KOPT-K1 (cell line): Measurements from ENCODE around the gene STX10.

Experiments used
- H3K27ac ChIP-seq: fragments of 200-600 bp; sonication (generic); 2 replicates; pipeline ENCODE4 v1.5.1; 2016; ENCODE audit warnings: antibody characterized with exemption, mild to moderate bottlenecking, low read depth, low read length; ENCODE audit not compliant: poor library complexity, severe bottlenecking
- H3K36me3 ChIP-seq: fragments of 200-600 bp; sonication (generic); 2 replicates; pipeline ENCODE4 v1.5.1; 2017; ENCODE audit warnings: antibody characterized with exemption, mild to moderate bottlenecking, low read length, moderate library complexity; ENCODE audit not compliant: insufficient read depth
- H3K9me3 ChIP-seq: fragments of 200-600 bp; sonication (generic); 2 replicates; pipeline ENCODE4 v1.5.1; 2017; ENCODE audit warnings: antibody characterized with exemption, low read length, mild to moderate bottlenecking; ENCODE audit not compliant: insufficient read depth, poor library complexity, severe bottlenecking

The STX10 gene

GRCh38 chr19:13104360-13104847 is 45.8 kb downstream of the STX10 start:
- no peak overlapping the region for H3K27ac ChIP-seq

GRCh38 chr19:13103581-13104359 is 46.4 kb downstream of the STX10 start:
- peaks cover 24% of the 10 kb centered on the region for H3K36me3 ChIP-seq
- no peak overlapping the region for H3K27ac ChIP-seq
- H3K9me3 ChIP-seq: no peaks in the 10 kb centered on the region

More at GRCh38 chr19:13104360-13104847, 45.8 kb downstream of the STX10 start:
- Histone ChIP-seq H3K36me3 (peaks cover 31% of the 10 kb centered on the region), H3K9me3 (no peaks in the 10 kb centered on the region)

- Histone ChIP-seq H3K9me3 (no peaks in the 10 kb centered on the region), H3K27ac (no peak within 1 kb of the TSS), H3K36me3 (peaks cover 21% of the 10 kb centered on the region; the same call in 1 of the 2 replicates)
These were observed 47.3 kb downstream of the STX10 start, which contains the start of gene LYL1 for GRCh38 chr19:13102666-13103580. LYL1 (minus strand) TSS chr19:13102858; CDS start chr19:13101171, 1,687 bp downstream.

GRCh38 chr19:13102416-13102665 is 47.8 kb downstream of the STX10 start:
- Histone ChIP-seq H3K9me3 (no peaks in the 10 kb centered on the region), H3K27ac (no peak overlapping the region), H3K36me3 (peaks cover 17% of the 10 kb centered on the region; the same call in 1 of the 2 replicates)

- peaks cover 13% of the 10 kb centered on the region; the same call in 1 of the 2 replicates for H3K36me3 ChIP-seq
- H3K27ac ChIP-seq: no peak overlapping the region
- no peaks in the 10 kb centered on the region for H3K9me3 ChIP-seq
These were observed 48.4 kb downstream of the STX10 start for GRCh38 chr19:13101590-13102415.

- H3K9me3 ChIP-seq: no peaks in the 10 kb centered on the region
- H3K27ac ChIP-seq: no peak overlapping the region
- peaks cover 13% of the 10 kb centered on the region; the same call in 1 of the 2 replicates for H3K36me3 ChIP-seq
These were observed 49.2 kb downstream of the STX10 start for GRCh38 chr19:13100841-13101589.

GRCh38 chr19:13100031-13100588 is 50.1 kb downstream of the STX10 start:
- Histone ChIP-seq H3K36me3 (peaks cover 13% of the 10 kb centered on the region; the same call in 1 of the 2 replicates), H3K27ac (peak overlapping the region; percentile 83), H3K9me3 (no peaks in the 10 kb centered on the region)

- Histone ChIP-seq H3K27ac (peak overlapping the region; percentile 83), H3K9me3 (no peaks in the 10 kb centered on the region), H3K36me3 (peaks cover 6% of the 10 kb centered on the region; the same call in 1 of the 2 replicates)
These were observed 50.8 kb downstream of the STX10 start for GRCh38 chr19:13099073-13099999.

- Histone ChIP-seq H3K36me3 (no peaks in the 10 kb centered on the region; the same call in 1 of the 2 replicates), H3K27ac (peak overlapping the region; percentile 83), H3K9me3 (no peaks in the 10 kb centered on the region)
These were observed 51.7 kb downstream of the STX10 start for GRCh38 chr19:13098277-13099072.

GRCh38 chr19:13097463-13098258 is 52.5 kb downstream of the STX10 start:
- Histone ChIP-seq H3K9me3 (no peaks in the 10 kb centered on the region), H3K36me3 (no peaks in the 10 kb centered on the region), H3K27ac (no peak overlapping the region)

- Histone ChIP-seq H3K9me3 (no peaks in the 10 kb centered on the region), H3K36me3 (no peaks in the 10 kb centered on the region), H3K27ac (no peak overlapping the region)
These were observed 53.1 kb downstream of the STX10 start for GRCh38 chr19:13097033-13097462.
